GM20000 (cell line): Measurements from ENCODE around the gene ZBTB12.

Experiments used
- DNase-seq: peaks from one replicate; pipeline ENCODE4 v3.0.0; 2012; ENCODE audit warnings: low spot score
- CTCF ChIP-seq: IDR thresholded peaks from 2 replicates; pipeline ENCODE4 v1.5.1; 2012; ENCODE audit warnings: mild to moderate bottlenecking, control low read depth; ENCODE audit errors: extremely low read depth, missing control alignments

ZBTB12 gene

GRCh38 chr6:31901953-31902643 lies at the start of gene ZBTB12:
Gene ZBTB12, minus strand, starts transcription at chr6:31902086. Its CDS starts 781 bp downstream, at chr6:31901305.
- peak; percentile 98 for DNase-seq
- TF ChIP-seq CTCF, result no peak

- TF ChIP-seq CTCF, result no peak
- DNase-seq, result no peak
Observed at GRCh38 chr6:31949926-31950548, 48.2 kb upstream of the ZBTB12 start.

- no peak for TF ChIP-seq CTCF
- no peak for DNase-seq
Observed at GRCh38 chr6:31948753-31949413, 47.0 kb upstream of the ZBTB12 start.

- no peak for DNase-seq
- TF ChIP-seq CTCF, result no peak
Observed at GRCh38 chr6:31948306-31948705, 46.4 kb upstream of the ZBTB12 start.

GRCh38 chr6:31947864-31948263 lies 46.0 kb upstream of the ZBTB12 start:
- no peak for TF ChIP-seq CTCF
- no peak for DNase-seq

GRCh38 chr6:31947070-31947675 lies 45.3 kb upstream of the ZBTB12 start:
- TF ChIP-seq CTCF, result no peak
- no peak for DNase-seq
